ENCODE results near the gene FBXO31. TPM values are rescaled to one million over a fixed set of nuclear protein-coding genes. Genes with fewer than 3 reads are reported as not detected.

FBXO31 gene
- total and polyA plus RNA-seq, 2 of the 13 experiments (the other 11 are each of a cell fraction or from before 2014, with no cell fraction given), result 92.4 to 101 TPM

DNA sequence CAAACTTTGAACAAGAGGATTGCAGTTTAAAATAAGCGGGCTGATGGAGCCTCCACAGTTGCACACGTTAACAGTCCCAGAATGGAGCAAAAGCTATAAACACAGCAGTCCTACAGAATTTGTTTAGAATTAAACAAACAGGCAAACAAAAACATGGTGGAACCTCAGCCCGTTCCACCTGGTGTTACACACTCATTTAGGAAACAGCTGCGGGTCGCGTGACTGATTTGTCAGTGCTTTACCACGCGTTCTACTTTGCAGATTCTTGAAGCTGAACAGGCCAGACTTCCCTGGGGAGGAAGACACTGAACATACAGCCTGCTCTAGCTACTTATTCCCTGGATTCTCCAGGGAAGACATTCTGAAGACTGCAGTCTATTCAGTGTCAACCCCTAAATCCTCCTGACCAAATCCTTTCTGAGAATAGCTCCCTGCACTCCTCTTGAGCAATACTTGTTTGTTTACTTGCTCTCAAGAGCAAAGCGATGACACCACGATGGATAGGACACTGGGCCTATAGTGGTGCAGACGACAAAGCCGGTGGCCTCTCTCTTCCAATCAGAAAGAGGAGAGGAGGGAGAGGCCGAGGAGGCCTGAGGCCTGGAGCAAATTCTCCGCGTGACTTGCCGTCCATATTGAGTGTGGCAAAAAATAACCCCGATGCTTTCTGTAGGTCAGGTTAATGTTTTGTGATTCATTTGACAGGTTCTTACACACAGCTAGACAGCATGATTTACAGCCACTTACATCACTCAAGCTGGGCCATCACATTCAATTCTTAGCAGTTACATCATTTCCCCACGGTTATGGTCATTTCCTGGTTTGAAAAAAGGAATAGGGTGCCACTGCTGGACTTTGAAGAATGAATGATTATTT lies 4.6 kb upstream of the FBXO31 start (continued):
- no peak for TF ChIP-seq FOXM1 (CRISPR knock-in tag; IDR thresholded peaks at IDR 0.05)
- TF ChIP-seq BCL3 (CRISPR knock-in tag; IDR thresholded peaks at IDR 0.05), result no peak
- TF ChIP-seq, protein P1, sequence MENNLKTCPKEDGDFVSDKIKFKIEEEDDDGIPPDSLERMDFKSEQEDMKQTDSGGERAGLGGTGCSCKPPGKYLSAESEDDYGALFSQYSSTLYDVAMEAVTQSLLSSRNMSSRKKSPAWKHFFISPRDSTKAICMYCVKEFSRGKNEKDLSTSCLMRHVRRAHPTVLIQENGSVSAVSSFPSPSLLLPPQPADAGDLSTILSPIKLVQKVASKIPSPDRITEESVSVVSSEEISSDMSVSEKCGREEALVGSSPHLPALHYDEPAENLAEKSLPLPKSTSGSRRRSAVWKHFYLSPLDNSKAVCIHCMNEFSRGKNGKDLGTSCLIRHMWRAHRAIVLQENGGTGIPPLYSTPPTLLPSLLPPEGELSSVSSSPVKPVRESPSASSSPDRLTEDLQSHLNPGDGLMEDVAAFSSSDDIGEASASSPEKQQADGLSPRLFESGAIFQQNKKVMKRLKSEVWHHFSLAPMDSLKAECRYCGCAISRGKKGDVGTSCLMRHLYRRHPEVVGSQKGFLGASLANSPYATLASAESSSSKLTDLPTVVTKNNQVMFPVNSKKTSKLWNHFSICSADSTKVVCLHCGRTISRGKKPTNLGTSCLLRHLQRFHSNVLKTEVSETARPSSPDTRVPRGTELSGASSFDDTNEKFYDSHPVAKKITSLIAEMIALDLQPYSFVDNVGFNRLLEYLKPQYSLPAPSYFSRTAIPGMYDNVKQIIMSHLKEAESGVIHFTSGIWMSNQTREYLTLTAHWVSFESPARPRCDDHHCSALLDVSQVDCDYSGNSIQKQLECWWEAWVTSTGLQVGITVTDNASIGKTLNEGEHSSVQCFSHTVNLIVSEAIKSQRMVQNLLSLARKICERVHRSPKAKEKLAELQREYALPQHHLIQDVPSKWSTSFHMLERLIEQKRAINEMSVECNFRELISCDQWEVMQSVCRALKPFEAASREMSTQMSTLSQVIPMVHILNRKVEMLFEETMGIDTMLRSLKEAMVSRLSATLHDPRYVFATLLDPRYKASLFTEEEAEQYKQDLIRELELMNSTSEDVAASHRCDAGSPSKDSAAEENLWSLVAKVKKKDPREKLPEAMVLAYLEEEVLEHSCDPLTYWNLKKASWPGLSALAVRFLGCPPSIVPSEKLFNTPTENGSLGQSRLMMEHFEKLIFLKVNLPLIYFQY (CRISPR knock-in tag; IDR thresholded peaks at IDR 0.05; ENCODE audit: borderline replicate concordance), result peak; percentile 69
- no peak for TF ChIP-seq ZNF101 (CRISPR knock-in tag; IDR thresholded peaks at IDR 0.05; ENCODE audit: borderline replicate concordance, low read depth)
- TF ChIP-seq HNRNPK (IDR thresholded peaks at IDR 0.05; ENCODE audit: low read depth, low read length, poor library complexity, severe bottlenecking), result no peak
- TF ChIP-seq, protein P2, sequence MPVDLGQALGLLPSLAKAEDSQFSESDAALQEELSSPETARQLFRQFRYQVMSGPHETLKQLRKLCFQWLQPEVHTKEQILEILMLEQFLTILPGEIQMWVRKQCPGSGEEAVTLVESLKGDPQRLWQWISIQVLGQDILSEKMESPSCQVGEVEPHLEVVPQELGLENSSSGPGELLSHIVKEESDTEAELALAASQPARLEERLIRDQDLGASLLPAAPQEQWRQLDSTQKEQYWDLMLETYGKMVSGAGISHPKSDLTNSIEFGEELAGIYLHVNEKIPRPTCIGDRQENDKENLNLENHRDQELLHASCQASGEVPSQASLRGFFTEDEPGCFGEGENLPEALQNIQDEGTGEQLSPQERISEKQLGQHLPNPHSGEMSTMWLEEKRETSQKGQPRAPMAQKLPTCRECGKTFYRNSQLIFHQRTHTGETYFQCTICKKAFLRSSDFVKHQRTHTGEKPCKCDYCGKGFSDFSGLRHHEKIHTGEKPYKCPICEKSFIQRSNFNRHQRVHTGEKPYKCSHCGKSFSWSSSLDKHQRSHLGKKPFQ (CRISPR knock-in tag; IDR thresholded peaks at IDR 0.05; ENCODE audit: insufficient replicate concordance), result no peak
- TF ChIP-seq HIVEP1 (CRISPR knock-in tag; IDR thresholded peaks at IDR 0.05), result no peak; the same call in 1 of the 2 replicates
- TF ChIP-seq RARA (CRISPR knock-in tag; IDR thresholded peaks at IDR 0.05), result peak; percentile 97
- no peak for TF ChIP-seq CENPT (CRISPR knock-in tag; IDR thresholded peaks at IDR 0.05; ENCODE audit: low read depth)
- TF ChIP-seq ZNF446 (CRISPR knock-in tag; IDR thresholded peaks at IDR 0.05), result no peak
- TF ChIP-seq HNF4G (IDR thresholded peaks at IDR 0.05; ENCODE audit: borderline replicate concordance, low read depth, low read length), result peak; percentile 41; the same call in 1 of the 2 replicates
- no peak for TF ChIP-seq HNF4G (CRISPR knock-in tag; IDR thresholded peaks at IDR 0.05; ENCODE audit: borderline replicate concordance, low read depth)
- TF ChIP-seq ZNF879 (CRISPR knock-in tag; IDR thresholded peaks at IDR 0.05), result peak; percentile 34; the same call in 1 of the 2 replicates
- TF ChIP-seq, protein P3, sequence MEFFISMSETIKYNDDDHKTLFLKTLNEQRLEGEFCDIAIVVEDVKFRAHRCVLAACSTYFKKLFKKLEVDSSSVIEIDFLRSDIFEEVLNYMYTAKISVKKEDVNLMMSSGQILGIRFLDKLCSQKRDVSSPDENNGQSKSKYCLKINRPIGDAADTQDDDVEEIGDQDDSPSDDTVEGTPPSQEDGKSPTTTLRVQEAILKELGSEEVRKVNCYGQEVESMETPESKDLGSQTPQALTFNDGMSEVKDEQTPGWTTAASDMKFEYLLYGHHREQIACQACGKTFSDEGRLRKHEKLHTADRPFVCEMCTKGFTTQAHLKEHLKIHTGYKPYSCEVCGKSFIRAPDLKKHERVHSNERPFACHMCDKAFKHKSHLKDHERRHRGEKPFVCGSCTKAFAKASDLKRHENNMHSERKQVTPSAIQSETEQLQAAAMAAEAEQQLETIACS (CRISPR knock-in tag; IDR thresholded peaks at IDR 0.05), result no peak
- peak; percentile 87 for TF ChIP-seq FOSL2 (CRISPR knock-in tag; IDR thresholded peaks at IDR 0.05)
- TF ChIP-seq CTCF (CRISPR knock-in tag; IDR thresholded peaks at IDR 0.05), result peak; percentile 14; the same call in 1 of the 2 replicates
- no peak for TF ChIP-seq JARID2 (CRISPR knock-in tag; IDR thresholded peaks at IDR 0.05; ENCODE audit: insufficient replicate concordance)
- TF ChIP-seq ZNF251 (CRISPR knock-in tag; IDR thresholded peaks at IDR 0.05), result no peak
- peak; percentile 86 for TF ChIP-seq MXD4 (CRISPR knock-in tag; IDR thresholded peaks at IDR 0.05)

Data from HepG2 (cell line).